Aorta (tissue), 5 donors: Measurements from ENCODE around the gene STAP2. TPM values are rescaled to one million over a fixed set of nuclear protein-coding genes. Genes with fewer than 3 reads are reported as not detected.

Experiments
- ATAC-seq: fragments of 200-7000 bp; cut with Tn5 transposase; one replicate; pipeline ENCODE4 v1.9.1; 2022; ENCODE audit warnings: moderate library complexity; ENCODE audit not compliant: low FRiP score
- DNase-seq, 2 donors: peaks; one replicate each; pipeline ENCODE4 v3.0.0-alpha.2; 2020
- H3K27ac ChIP-seq, 2 donors: one replicate each; pipeline ENCODE4 v1.5.1; 2013; ENCODE audit warnings: low read length in 2 of 2, mild to moderate bottlenecking in 2 of 2, moderate library complexity in 2 of 2, control low read depth in 1 of 2, inconsistent platforms in 1 of 2, low read depth in 1 of 2
- H3K27me3 ChIP-seq, 2 donors: one replicate each; pipeline ENCODE4 v1.6.1; 2013; ENCODE audit warnings: control low read depth in 1 of 2, low read length in 1 of 2, mild to moderate bottlenecking in 1 of 2, moderate library complexity in 1 of 2; ENCODE audit not compliant: insufficient read depth in 2 of 2, control insufficient read depth in 1 of 2
- H3K36me3 ChIP-seq, 2 donors: one replicate each; pipeline ENCODE4 v1.6.1; 2013; ENCODE audit warnings: control low read depth in 1 of 2, low read length in 1 of 2, mild to moderate bottlenecking in 1 of 2; ENCODE audit not compliant: insufficient read depth in 2 of 2, control insufficient read depth in 1 of 2
- H3K4me1 ChIP-seq, 2 donors: one replicate each; pipeline ENCODE4 v1.6.1; 2013; ENCODE audit warnings: low read length in 2 of 2, control low read depth in 1 of 2, mild to moderate bottlenecking in 1 of 2, moderate library complexity in 1 of 2; ENCODE audit not compliant: insufficient read depth in 2 of 2, control insufficient read depth in 1 of 2
- H3K4me3 ChIP-seq, 2 donors: one replicate each; pipeline ENCODE4 v1.5.1; 2013; ENCODE audit warnings: low read length in 2 of 2, control low read depth in 1 of 2, mild to moderate bottlenecking in 1 of 2
- H3K9me3 ChIP-seq: one replicate; pipeline ENCODE4 v1.6.1; 2013; ENCODE audit warnings: mild to moderate bottlenecking, low read length; ENCODE audit not compliant: control insufficient read depth
- WGBS, 2 donors: extraction: QIAGEN DNeasy Blood & Tissue Kit; methylation state at CpG; one replicate each; pipeline ENCODE4 v1.1.7; 2013; 5-methylcytosine and 5-hydroxymethylcytosine counted together
- intact Hi-C, 2 donors: fragments of 100-400 bp; cut with DNase I; formaldehyde crosslinking; loops; one replicate each; pipeline versions ENCODE4 v1.14.2 to v1.15.0; 2022
- polyA plus RNA-seq, 2 donors: library from polyadenylated mRNA; stranded (reverse); fragments of 200-250 nt; gene quantifications; one replicate each; pipeline ENCODE4 v1.2.3, GENCODE V29; 2013
- total RNA-seq, 2 donors: library from RNA; stranded (reverse); fragmentation: NEBNext Ultra II Directional; extraction: Animal tissue kit (Norgen Biotek cat#: 25700); gene quantifications; one replicate each; pipeline ENCODE4 v1.2.1, GENCODE V29; 2021
- donor health status: healthy with polysubstance abuse.
- donor health status: Bipolar disorder and iron deficiency.
- donor health status: DM: no; HTN: no; CAD: no.
- donor health status: DM: no; HTN: no; CAD: no.
- donor health status: DM: yes; HTN: yes; CAD: no.

Gene STAP2
- total and polyA plus RNA-seq, 4 donors = 0.13 to 27.8 (median 2.1) TPM

DNA sequence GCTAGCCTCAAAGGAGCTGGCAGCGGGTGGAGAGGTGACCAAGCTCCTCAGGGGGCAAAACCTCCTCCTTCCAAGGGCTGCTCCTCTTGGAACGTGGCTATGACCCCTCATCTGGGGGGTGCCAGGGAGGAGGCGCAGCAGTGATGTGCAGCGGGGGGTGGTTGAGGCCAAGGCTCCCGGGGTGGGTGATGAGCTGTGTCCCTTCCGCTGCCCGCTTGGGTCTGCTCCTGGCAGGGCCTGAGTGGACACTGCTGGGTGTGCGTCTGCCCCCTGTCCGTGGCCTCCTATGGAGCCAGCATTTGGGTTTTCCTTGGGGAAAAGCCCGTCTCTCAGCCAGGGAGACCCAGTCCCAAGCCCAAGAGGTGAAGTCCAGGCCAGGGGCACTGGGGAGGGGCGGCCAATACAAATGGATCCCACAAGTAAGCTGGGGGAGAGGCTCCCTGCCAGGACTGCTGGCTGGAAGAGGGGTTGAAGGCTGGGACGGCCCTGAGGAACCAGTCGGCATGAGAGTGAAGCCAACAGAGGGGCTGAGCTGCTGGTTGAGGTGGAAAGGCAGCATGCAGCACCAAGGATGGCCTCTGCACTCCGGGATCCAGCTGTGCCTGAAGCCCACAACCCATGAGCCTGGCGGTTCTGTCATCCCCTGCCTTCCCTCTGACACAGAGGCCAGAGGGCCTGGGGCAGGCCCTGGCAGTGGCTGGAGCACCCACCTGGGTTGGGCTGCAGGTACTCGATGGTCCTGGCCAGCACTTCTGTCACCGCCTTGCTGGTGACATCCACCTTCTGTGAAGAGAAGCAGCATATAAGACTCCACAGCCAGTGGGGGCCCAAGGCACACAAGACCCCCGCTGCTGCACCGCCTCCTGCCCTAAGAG, 27.4 kb upstream of the STAP2 start:
- ATAC-seq (no peak), DNase-seq (no peak)
- no peak overlapping the region for H3K27ac ChIP-seq
- H3K27me3 ChIP-seq = no peaks in the 10 kb centered on the region
- peaks cover 0 to 2% of the 10 kb centered on the region in 2 donors for H3K36me3 ChIP-seq
- intact Hi-C loops = no loop called here
- H3K9me3 ChIP-seq = no peaks in the 10 kb centered on the region
- 92% methylated on average over 19 of the region's 19 CpGs for WGBS, 2 donors
- no peak overlapping the region for H3K4me3 ChIP-seq
- H3K4me1 ChIP-seq = no peaks in the 10 kb centered on the region

- DNase-seq (peak in 1 of 2 donors; percentile 55), ATAC-seq (no peak)
- H3K36me3 ChIP-seq = peaks cover 0 to 2% of the 10 kb centered on the region in 2 donors
- H3K4me1 ChIP-seq = no peaks in the 10 kb centered on the region
- intact Hi-C loops = no loop called here
- no peak overlapping the region for H3K27ac ChIP-seq
- 89 to 92% methylated on average over 14 to 16 of the region's 16 CpGs for WGBS, 2 donors
- H3K4me3 ChIP-seq = no peak overlapping the region
- no peaks in the 10 kb centered on the region for H3K27me3 ChIP-seq
- H3K9me3 ChIP-seq = no peaks in the 10 kb centered on the region
Measured at GRCh38 chr19:4365341-4365740, 26.7 kb upstream of the STAP2 start.

DNA sequence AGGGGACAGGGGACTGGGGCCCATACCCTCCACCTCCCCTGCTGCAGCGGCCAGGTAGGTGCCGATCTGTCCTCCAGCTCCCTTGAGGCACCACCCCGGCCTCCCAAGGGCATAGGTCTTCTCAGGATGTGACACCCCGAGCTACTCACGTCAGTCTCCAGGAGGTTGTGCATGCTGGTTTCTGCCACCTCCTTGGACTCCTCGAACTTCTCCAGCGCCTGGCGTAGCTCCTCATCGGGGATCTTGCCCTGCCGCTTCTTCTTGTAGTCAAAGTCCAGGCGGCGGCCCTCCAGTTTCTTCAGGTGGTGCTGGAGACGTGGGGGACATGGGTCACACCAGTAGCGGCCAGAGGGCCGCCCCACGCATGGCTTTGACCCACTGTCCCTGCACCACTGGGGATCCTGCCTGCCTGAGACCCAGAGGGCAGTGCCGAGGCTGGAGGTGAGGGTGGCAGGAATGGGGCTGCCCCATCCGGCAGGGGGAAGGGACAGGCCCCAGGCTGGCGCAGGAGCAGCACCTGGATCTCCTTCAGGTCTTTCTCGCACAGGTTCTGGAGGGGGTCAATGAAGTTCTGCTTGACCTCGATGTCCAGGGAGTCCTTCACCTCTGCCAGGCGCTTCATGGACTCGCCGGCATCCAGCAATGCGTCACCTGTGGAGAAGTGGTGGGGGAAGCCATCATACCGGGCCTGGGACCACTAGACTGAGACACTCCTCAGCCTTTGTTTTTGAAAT, 25.1 kb upstream of the STAP2 start:
- DNase-seq (no peak), ATAC-seq (no peak)
- Histone ChIP-seq H3K27me3 (no peaks in the 10 kb centered on the region), H3K36me3 (peaks cover 0 to 5% of the 10 kb centered on the region in 2 donors), H3K4me1 (no peaks in the 10 kb centered on the region), H3K9me3 (no peaks in the 10 kb centered on the region), H3K27ac (no peak overlapping the region), H3K4me3 (no peak overlapping the region)
- 90 to 91% methylated on average over 26 of the region's 26 CpGs for WGBS, 2 donors
- intact Hi-C loops = no loop called here

DNA sequence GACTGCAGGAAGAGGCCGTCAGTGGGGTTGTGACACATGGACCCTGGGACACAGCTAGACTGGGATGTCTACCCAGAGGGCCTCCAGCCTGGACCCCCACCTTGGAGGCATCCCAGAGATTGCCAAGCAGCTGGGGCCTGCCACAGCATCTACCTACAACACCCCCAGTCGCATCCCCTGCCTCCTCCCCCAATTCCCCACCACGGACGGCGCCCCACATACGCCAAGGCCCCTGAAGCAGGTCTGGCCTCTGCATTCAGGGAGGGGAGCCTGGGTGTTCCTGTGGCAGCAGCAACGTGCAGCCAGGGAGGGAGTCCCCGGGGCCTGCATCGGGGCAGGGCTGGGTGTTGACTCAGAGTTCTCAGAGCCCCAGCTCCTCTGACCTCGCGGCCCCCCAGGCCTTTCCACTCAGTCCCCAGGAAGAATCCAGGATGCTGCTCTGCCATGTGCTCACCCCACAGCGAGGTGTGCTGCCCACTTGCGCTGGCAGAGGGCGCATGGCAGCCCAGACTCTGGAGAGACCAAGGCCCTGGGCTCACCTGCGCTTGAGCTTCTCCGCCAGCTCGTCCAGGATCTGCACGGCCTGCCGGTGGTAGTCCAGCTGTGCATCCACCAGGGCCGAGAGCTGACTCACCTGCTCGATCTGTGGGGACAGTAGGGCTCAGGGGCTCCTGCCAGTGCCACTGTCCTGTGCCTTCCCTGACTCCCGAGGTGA, 24.4 kb upstream of the STAP2 start:
- no peak overlapping the region for H3K4me3 ChIP-seq
- H3K36me3 ChIP-seq = peaks cover 0 to 5% of the 10 kb centered on the region in 2 donors
- DNase-seq (no peak), ATAC-seq (no peak)
- intact Hi-C loops = no loop called here
- no peaks in the 10 kb centered on the region for H3K27me3 ChIP-seq
- H3K9me3 ChIP-seq = no peaks in the 10 kb centered on the region
- no peaks in the 10 kb centered on the region for H3K4me1 ChIP-seq
- H3K27ac ChIP-seq = no peak overlapping the region
- 80 to 82% methylated on average over 21 to 22 of the region's 22 CpGs for WGBS, 2 donors

GRCh38 chr19:4362101-4362828, 23.6 kb upstream of the STAP2 start:
- Histone ChIP-seq H3K4me1 (no peaks in the 10 kb centered on the region), H3K36me3 (peaks cover 0 to 5% of the 10 kb centered on the region in 2 donors), H3K4me3 (no peak overlapping the region), H3K27me3 (no peaks in the 10 kb centered on the region), H3K9me3 (no peaks in the 10 kb centered on the region), H3K27ac (no peak overlapping the region)
- ATAC-seq = no peak
- DNase-seq = peak in 1 of 2 donors; percentile 48
- WGBS, 2 donors = 85 to 88% methylated on average over 32 of the region's 32 CpGs
- intact Hi-C loops = no loop called here

DNA sequence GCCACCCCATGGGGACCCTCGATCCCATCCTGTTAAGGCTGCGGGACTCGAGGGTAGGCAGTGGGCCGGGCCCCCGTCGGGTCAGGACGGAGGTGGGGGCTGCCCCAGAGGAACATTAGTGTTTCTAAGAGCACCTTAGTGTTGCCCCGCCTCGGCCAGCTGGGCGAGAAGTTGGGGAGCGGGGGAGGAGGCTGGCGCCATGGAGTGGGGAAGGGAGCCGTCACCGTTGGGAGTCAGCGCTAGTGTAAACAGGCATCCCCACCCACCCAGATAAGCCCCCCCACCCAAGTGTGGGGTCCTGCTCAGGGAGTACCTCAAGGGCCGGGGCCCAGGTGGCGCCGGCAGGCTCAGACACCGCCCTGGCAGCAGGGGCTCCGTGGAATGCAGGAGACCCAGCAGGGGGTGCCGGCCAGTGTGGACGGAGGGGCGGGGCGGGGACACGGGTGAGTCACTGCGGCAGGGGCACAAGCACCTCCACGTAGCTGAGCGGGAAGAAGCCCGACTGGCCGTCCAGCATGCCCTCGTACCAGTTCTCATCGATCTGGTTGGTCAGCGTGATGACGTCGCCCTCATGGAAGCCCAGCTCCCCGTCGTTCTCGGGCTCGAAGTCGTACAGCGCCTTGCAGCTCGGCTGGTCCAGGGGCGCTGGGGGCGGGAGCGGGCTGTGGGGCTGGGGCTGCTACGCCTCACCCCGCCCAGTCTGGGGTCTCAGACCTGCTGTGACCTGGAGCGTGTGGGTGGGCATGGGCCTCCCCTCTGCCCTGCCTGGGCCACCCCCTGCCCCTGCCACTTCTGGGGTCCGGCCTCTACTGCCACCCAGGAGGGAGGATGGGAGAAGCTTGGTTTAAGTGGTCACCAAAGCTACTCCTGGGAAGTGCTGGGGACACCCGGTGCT, 22.8 kb upstream of the STAP2 start:
- DNase-seq (no peak), ATAC-seq (no peak)
- intact Hi-C loops = no loop called here
- Histone ChIP-seq H3K4me1 (no peaks in the 10 kb centered on the region), H3K4me3 (no peak overlapping the region), H3K27me3 (no peaks in the 10 kb centered on the region), H3K27ac (no peak overlapping the region), H3K36me3 (peaks cover 0 to 5% of the 10 kb centered on the region in 2 donors), H3K9me3 (no peaks in the 10 kb centered on the region)
- 89 to 91% methylated on average over 41 to 50 of the region's 50 CpGs for WGBS, 2 donors

DNA sequence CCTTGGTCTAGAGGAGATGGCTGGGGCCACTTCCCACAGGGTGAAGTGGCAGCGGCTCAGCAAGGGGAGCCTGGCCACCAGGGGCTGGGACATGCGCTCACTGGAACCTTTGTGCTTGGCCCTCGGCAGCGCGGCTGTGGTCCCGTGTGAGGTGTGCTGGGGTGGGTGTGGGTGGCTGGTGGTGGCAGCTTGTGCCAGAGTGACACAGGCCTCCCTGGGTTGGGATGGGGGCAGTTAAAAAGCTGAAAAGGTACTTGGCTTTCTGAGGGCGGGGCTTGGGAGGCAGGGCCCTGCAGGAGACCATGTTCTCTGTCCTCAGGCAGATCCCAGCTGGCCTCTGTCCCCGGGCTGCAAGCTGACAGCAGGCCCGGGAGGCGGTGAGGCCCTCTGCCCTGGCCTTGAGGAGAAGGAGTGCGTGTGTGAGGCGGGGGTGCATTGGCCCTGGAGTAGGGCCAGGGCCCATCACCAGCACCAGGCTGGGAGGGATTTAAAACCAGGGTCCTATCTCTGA, 22.1 kb upstream of the STAP2 start:
- WGBS, 2 donors = 85 to 91% methylated on average over 11 to 12 of the region's 12 CpGs
- no peaks in the 10 kb centered on the region for H3K4me1 ChIP-seq
- DNase-seq = no peak
- H3K27ac ChIP-seq = no peak overlapping the region
- H3K4me3 ChIP-seq = no peak overlapping the region
- no peak for ATAC-seq
- no peaks in the 10 kb centered on the region for H3K9me3 ChIP-seq
- H3K27me3 ChIP-seq = no peaks in the 10 kb centered on the region
- peaks cover 0 to 5% of the 10 kb centered on the region in 2 donors for H3K36me3 ChIP-seq
- intact Hi-C loops = no loop called here
